A673 (cell line): ENCODE data around the gene ZFAND5.

ENCODE experiments used
- EZH2 ChIP-seq: fragments of 200-600 bp; sonication (generic); IDR thresholded peaks from 2 replicates; pipeline ENCODE4 v1.6.1; 2017; ENCODE audit warnings: borderline replicate concordance, low read depth, mild to moderate bottlenecking, mixed read lengths, antibody characterized with exemption, low read length; ENCODE audit not compliant: poor library complexity, severe bottlenecking
- TF ChIP-seq, protein P1 (sequence below): fragments of 300-800, 200-600 bp; sonication (generic); conservative IDR thresholded peaks from 2 replicates; pipeline ENCODE4 v1.5.1; 2017; ENCODE audit warnings: low read depth, mild to moderate bottlenecking, antibody characterized with exemption, low read length, moderate library complexity, mixed read lengths

- TF ChIP-seq, protein P1, sequence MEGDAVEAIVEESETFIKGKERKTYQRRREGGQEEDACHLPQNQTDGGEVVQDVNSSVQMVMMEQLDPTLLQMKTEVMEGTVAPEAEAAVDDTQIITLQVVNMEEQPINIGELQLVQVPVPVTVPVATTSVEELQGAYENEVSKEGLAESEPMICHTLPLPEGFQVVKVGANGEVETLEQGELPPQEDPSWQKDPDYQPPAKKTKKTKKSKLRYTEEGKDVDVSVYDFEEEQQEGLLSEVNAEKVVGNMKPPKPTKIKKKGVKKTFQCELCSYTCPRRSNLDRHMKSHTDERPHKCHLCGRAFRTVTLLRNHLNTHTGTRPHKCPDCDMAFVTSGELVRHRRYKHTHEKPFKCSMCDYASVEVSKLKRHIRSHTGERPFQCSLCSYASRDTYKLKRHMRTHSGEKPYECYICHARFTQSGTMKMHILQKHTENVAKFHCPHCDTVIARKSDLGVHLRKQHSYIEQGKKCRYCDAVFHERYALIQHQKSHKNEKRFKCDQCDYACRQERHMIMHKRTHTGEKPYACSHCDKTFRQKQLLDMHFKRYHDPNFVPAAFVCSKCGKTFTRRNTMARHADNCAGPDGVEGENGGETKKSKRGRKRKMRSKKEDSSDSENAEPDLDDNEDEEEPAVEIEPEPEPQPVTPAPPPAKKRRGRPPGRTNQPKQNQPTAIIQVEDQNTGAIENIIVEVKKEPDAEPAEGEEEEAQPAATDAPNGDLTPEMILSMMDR = no peak
- no peak for TF ChIP-seq EZH2
Observed at GRCh38 chr9:72315510-72316311, 49.3 kb downstream of the ZFAND5 start.
